ENCODE results near the gene GPR25. TPM values are rescaled to one million over a fixed set of nuclear protein-coding genes. Genes with fewer than 3 reads are reported as not detected.

Gene GPR25
- total RNA-seq, 1 experiment from 2014 or later: not detected

- no peak for TF ChIP-seq CTCF (conservative IDR thresholded peaks at IDR 0.05; ENCODE audit: low read depth, low read length)
- Histone ChIP-seq H3K27me3 (replicated peaks; ENCODE audit: insufficient read depth, low read depth, low read length, poor library complexity) (peaks cover under 1% of the 10 kb centered on the region), H3K9me3 (ENCODE audit: low read depth, low read length, poor library complexity, severe bottlenecking) (no peaks in the 10 kb centered on the region), H3K4me1 (ENCODE audit: insufficient read depth, low read length, poor library complexity, severe bottlenecking) (no peaks in the 10 kb centered on the region), H3K27ac (ENCODE audit: low read depth, low read length, poor library complexity, severe bottlenecking) (no peak overlapping the region), H3K4me3 (ENCODE audit: low read depth, low read length, poor library complexity, severe bottlenecking) (no peak overlapping the region), H3K36me3 (ENCODE audit: insufficient read depth, low read length, poor library complexity, severe bottlenecking) (no peaks in the 10 kb centered on the region)
- CTCF ChIA-PET: no interaction called here
- intact Hi-C loops (cut with micrococcal nuclease; ENCODE audit: unreplicated experiment): no loop called here
- DNase-seq (ENCODE audit: low spot score): no peak
- POLR2A ChIA-PET (ENCODE audit: low non-redundant PET): no interaction called here
- BruUV-seq (replicated peaks): no TSS peak
Measured at GRCh38 chr1:200885623-200886402, 13.0 kb downstream of the GPR25 start.

GRCh38 chr1:200886594-200886993, 13.8 kb downstream of the GPR25 start:
- Histone ChIP-seq H3K4me1 (ENCODE audit: insufficient read depth, low read length, poor library complexity, severe bottlenecking) (no peaks in the 10 kb centered on the region), H3K27me3 (replicated peaks; ENCODE audit: insufficient read depth, low read depth, low read length, poor library complexity) (peaks cover 8% of the 10 kb centered on the region), H3K27ac (ENCODE audit: low read depth, low read length, poor library complexity, severe bottlenecking) (no peak overlapping the region), H3K9me3 (ENCODE audit: low read depth, low read length, poor library complexity, severe bottlenecking) (no peaks in the 10 kb centered on the region), H3K36me3 (ENCODE audit: insufficient read depth, low read length, poor library complexity, severe bottlenecking) (no peaks in the 10 kb centered on the region), H3K4me3 (ENCODE audit: low read depth, low read length, poor library complexity, severe bottlenecking) (no peak overlapping the region)
- CTCF ChIA-PET: no interaction called here
- POLR2A ChIA-PET (ENCODE audit: low non-redundant PET): no interaction called here
- no peak for TF ChIP-seq CTCF (conservative IDR thresholded peaks at IDR 0.05; ENCODE audit: low read depth, low read length)
- TF ChIP-seq EZH2 (IDR thresholded peaks at IDR 0.05; ENCODE audit: borderline replicate concordance, low read depth, low read length, poor library complexity, severe bottlenecking): no peak
- BruUV-seq (replicated peaks): no TSS peak
- intact Hi-C loops (cut with micrococcal nuclease; ENCODE audit: unreplicated experiment): no loop called here
- no peak for DNase-seq (ENCODE audit: low spot score)

- peaks cover 10% of the 10 kb centered on the region for H3K27me3 ChIP-seq (replicated peaks; ENCODE audit: insufficient read depth, low read depth, low read length, poor library complexity)
- no peak for DNase-seq (ENCODE audit: low spot score)
- H3K4me3 ChIP-seq (ENCODE audit: low read depth, low read length, poor library complexity, severe bottlenecking): no peak overlapping the region
- ChIA-PET POLR2A (ENCODE audit: low non-redundant PET) (no interaction called here), CTCF (no interaction called here)
- H3K9me3 ChIP-seq (ENCODE audit: low read depth, low read length, poor library complexity, severe bottlenecking): no peaks in the 10 kb centered on the region
- intact Hi-C loops (cut with micrococcal nuclease; ENCODE audit: unreplicated experiment): no loop called here
- no peak for TF ChIP-seq EZH2 (IDR thresholded peaks at IDR 0.05; ENCODE audit: borderline replicate concordance, low read depth, low read length, poor library complexity, severe bottlenecking)
- no peak for TF ChIP-seq CTCF (conservative IDR thresholded peaks at IDR 0.05; ENCODE audit: low read depth, low read length)
- no peaks in the 10 kb centered on the region for H3K36me3 ChIP-seq (ENCODE audit: insufficient read depth, low read length, poor library complexity, severe bottlenecking)
- BruUV-seq (replicated peaks): no TSS peak
- H3K4me1 ChIP-seq (ENCODE audit: insufficient read depth, low read length, poor library complexity, severe bottlenecking): no peaks in the 10 kb centered on the region
- H3K27ac ChIP-seq (ENCODE audit: low read depth, low read length, poor library complexity, severe bottlenecking): no peak overlapping the region
Measured at GRCh38 chr1:200887036-200887435, 14.3 kb downstream of the GPR25 start.
